GM12865 (cell line): ENCODE data around the gene EFCAB12.

Source experiments
- DNase-seq: peaks from one replicate; pipeline ENCODE4 v3.0.0; 2010; ENCODE audit warnings: low read depth
- H3K4me3 ChIP-seq: 2 replicates; pipeline ENCODE4 v1.5.1; 2011; ENCODE audit warnings: mild to moderate bottlenecking, low read depth, low read length, control low read depth
- CTCF ChIP-seq: IDR thresholded peaks from 2 replicates; pipeline ENCODE4 v1.5.1; 2011; ENCODE audit warnings: low read length, control low read depth, low read depth, inconsistent platforms; ENCODE audit not compliant: insufficient read depth; ENCODE audit errors: missing control alignments

EFCAB12 gene

GRCh38 chr3:129461461-129462146 lies 33.2 kb upstream of the EFCAB12 start:
- no peak for TF ChIP-seq CTCF
- no peak for DNase-seq
- no peak overlapping the region for H3K4me3 ChIP-seq

- TF ChIP-seq CTCF: no peak
- peak; percentile 24 for DNase-seq
Observed at GRCh38 chr3:129461022-129461421, 32.6 kb upstream of the EFCAB12 start.

GRCh38 chr3:129460572-129460971 lies 32.1 kb upstream of the EFCAB12 start:
- no peak for DNase-seq
- no peak overlapping the region for H3K4me3 ChIP-seq
- no peak for TF ChIP-seq CTCF

More at GRCh38 chr3:129461022-129461421, 32.6 kb upstream of the EFCAB12 start:
- no peak overlapping the region for H3K4me3 ChIP-seq

DNA sequence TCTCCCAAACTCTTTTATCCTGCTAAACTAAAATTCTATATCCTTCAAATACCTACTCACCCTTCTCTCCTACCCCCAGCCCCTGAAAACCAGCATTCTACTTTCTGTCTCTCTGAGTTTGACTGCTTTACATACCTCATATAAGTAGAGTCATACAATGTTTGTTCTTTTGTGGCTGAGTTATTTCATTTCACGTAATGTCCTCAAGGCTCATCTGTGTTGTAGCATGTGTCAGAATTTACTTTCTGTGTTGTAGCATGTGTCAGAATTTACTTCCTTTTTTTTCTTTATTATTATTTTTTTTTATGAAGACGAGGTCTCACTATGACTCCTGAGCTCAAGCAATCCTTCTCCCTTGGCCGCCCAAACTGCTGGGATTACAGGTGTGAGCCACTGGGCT lies 31.7 kb upstream of the EFCAB12 start:
- no peak for TF ChIP-seq CTCF
- H3K4me3 ChIP-seq: no peak overlapping the region
- no peak for DNase-seq

GRCh38 chr3:129453732-129454131 lies 25.3 kb upstream of the EFCAB12 start:
- TF ChIP-seq CTCF: no peak
- H3K4me3 ChIP-seq: no peak overlapping the region
- DNase-seq: no peak

DNA sequence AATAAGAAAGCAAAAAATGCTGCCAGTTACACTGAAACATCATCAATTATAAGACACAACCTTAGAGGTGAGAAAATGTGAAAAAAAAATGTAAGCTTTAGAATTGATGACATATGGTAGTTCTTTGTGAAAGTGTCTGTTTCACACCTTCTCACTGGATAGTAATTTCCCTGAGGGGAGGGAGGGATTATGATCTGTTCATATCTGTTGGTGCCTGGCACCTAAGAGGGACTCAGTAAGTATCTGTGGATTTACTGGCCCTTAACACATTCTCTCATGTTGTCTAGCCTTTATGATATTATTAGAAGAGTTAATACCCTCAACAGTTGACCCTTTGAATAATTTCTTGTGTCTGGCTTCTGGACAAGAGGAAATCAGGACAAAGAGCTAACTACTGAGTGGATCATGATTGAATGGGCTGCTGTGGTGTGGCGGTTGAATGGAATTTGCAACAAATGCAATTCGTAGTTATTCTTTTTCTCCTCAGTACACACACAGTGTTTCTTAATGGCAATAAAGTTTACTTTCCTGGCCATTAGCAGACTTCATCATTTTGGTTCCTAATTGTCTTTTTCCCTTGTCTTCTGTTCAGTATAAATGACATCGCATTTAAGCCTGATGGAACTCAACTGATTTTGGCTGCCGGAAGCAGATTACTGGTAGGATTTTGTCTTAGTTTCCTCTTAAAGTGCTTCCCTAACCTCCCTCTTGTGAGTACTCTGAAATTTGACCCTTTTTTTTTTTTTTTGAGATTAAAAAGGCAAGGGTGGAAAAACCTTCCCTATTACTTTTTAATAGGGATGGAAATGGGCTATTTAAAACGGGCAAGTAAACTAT lies 21.1 kb upstream of the EFCAB12 start:
- TF ChIP-seq CTCF: no peak
- DNase-seq: no peak

More for the DNA sequence above, 21.1 kb upstream of the EFCAB12 start:
- no peak overlapping the region for H3K4me3 ChIP-seq
